HG03571 (cell line): ENCODE data around the gene SUCLG2.
"Not testable (repeated sequence)": the region's sequence is repeated elsewhere in the genome, so short reads cannot be mapped to it uniquely, and the experiment has no call there.

ENCODE experiments used
- ATAC-seq: cut with Tn5 transposase; IDR thresholded peaks from one replicate; pipeline ENCODE4 v1.9.1; 2021; ENCODE audit not compliant: unreplicated experiment

Gene SUCLG2

GRCh38 chr3:67564008-67564407 is 90.4 kb downstream of the SUCLG2 start:
- no peak for ATAC-seq

- no peak for ATAC-seq
These were observed 92.6 kb downstream of the SUCLG2 start for GRCh38 chr3:67561667-67562394.

GRCh38 chr3:67561266-67561665 is 93.1 kb downstream of the SUCLG2 start:
- no peak for ATAC-seq

- no peak for ATAC-seq
These were observed 95.3 kb downstream of the SUCLG2 start for GRCh38 chr3:67559029-67559605.

GRCh38 chr3:67558426-67558825 is 96.0 kb downstream of the SUCLG2 start:
- ATAC-seq: no peak

- no peak for ATAC-seq
These were observed 96.5 kb downstream of the SUCLG2 start for GRCh38 chr3:67557848-67558355.

- no peak for ATAC-seq
These were observed 102.9 kb downstream of the SUCLG2 start for GRCh38 chr3:67551361-67552016.

- no peak for ATAC-seq
These were observed 103.9 kb downstream of the SUCLG2 start for GRCh38 chr3:67550541-67550940.

GRCh38 chr3:67542502-67543250 is 111.7 kb downstream of the SUCLG2 start:
- not testable (repeated sequence) for ATAC-seq

GRCh38 chr3:67540198-67540894 is 114.1 kb downstream of the SUCLG2 start:
- no peak for ATAC-seq

- not testable (repeated sequence) for ATAC-seq
These were observed 117.2 kb downstream of the SUCLG2 start for GRCh38 chr3:67537203-67537602.

- no peak for ATAC-seq
These were observed 119.4 kb downstream of the SUCLG2 start for GRCh38 chr3:67535006-67535405.

- no peak for ATAC-seq
These were observed 119.8 kb downstream of the SUCLG2 start for GRCh38 chr3:67534594-67534993.

GRCh38 chr3:67531181-67532101 is 123.0 kb downstream of the SUCLG2 start:
- ATAC-seq: no peak

- ATAC-seq: no peak
These were observed 124.5 kb downstream of the SUCLG2 start for GRCh38 chr3:67529915-67530314.

GRCh38 chr3:67529337-67529736 is 125.1 kb downstream of the SUCLG2 start:
- ATAC-seq: no peak

GRCh38 chr3:67526246-67526645 is 128.2 kb downstream of the SUCLG2 start:
- ATAC-seq: no peak

- no peak for ATAC-seq
These were observed 130.4 kb downstream of the SUCLG2 start for GRCh38 chr3:67524046-67524445.

GRCh38 chr3:67522081-67522480 is 132.3 kb downstream of the SUCLG2 start:
- ATAC-seq: no peak
